ENCODE measurements around the gene FBXO41. TPM values are rescaled to one million over a fixed set of nuclear protein-coding genes. Genes with fewer than 3 reads are reported as not detected.

FBXO41 gene
- polyA plus RNA-seq, 4 donors, result 1.8 to 2.5 (median 1.8) TPM

- no peak for DNase-seq (ENCODE audit: low read depth in 4 of 4, low spot score in 3 of 4)
These were observed 66.5 kb downstream of the FBXO41 start for GRCh38 chr2:73217826-73218225.

- DNase-seq (ENCODE audit: low read depth in 4 of 4, low spot score in 3 of 4), result no peak
These were observed 67.1 kb downstream of the FBXO41 start for GRCh38 chr2:73217160-73217559.

GRCh38 chr2:73215254-73215653 is 69.0 kb downstream of the FBXO41 start:
- DNase-seq (ENCODE audit: low read depth in 4 of 4, low spot score in 3 of 4), result no peak

GRCh38 chr2:73214120-73215035 is 69.9 kb downstream of the FBXO41 start, which contains the start of gene SMYD5:
Gene SMYD5 (plus strand): TSS chr2:73214245. CDS start chr2:73214267, 22 bp downstream.
- peak in 3 of 4 donors; percentile 68 to 72 (median 70) for DNase-seq (ENCODE audit: low read depth in 4 of 4, low spot score in 3 of 4)

- DNase-seq (ENCODE audit: low read depth in 4 of 4, low spot score in 3 of 4), result peak in 1 of 4 donors; percentile 39
These were observed 71.7 kb downstream of the FBXO41 start for GRCh38 chr2:73212448-73213176.

GRCh38 chr2:73212098-73212447 is 72.2 kb downstream of the FBXO41 start:
- no peak for DNase-seq (ENCODE audit: low read depth in 4 of 4, low spot score in 3 of 4)

- DNase-seq (ENCODE audit: low read depth in 4 of 4, low spot score in 3 of 4), result no peak
These were observed 73.6 kb downstream of the FBXO41 start for GRCh38 chr2:73210696-73211095.

- no peak for DNase-seq (ENCODE audit: low read depth in 4 of 4, low spot score in 3 of 4)
These were observed 74.3 kb downstream of the FBXO41 start for GRCh38 chr2:73210019-73210418.

- DNase-seq (ENCODE audit: low read depth in 4 of 4, low spot score in 3 of 4), result no peak
These were observed 76.0 kb downstream of the FBXO41 start for GRCh38 chr2:73208258-73208657.

- no peak for DNase-seq (ENCODE audit: low read depth in 4 of 4, low spot score in 3 of 4)
These were observed 78.7 kb downstream of the FBXO41 start for GRCh38 chr2:73205611-73206010.

Other genes with a start within 250 kb of the FBXO41 start
- 10 to 100 TPM; 25.9 to 32.6 (median 26.9) TPM for gene SFXN5, start 212.8 kb downstream of the FBXO41 start, polyA plus RNA-seq (ENCODE audit: insufficient read length in 4 of 4)
- 10 to 100 TPM; 37.8 to 46.5 (median 44.6) TPM for gene RAB11FIP5, start 171.5 kb downstream of the FBXO41 start, polyA plus RNA-seq (ENCODE audit: insufficient read length in 4 of 4)
- gene NOTO, start 81.9 kb downstream of the FBXO41 start, polyA plus RNA-seq (ENCODE audit: insufficient read length in 4 of 4), result under 1 TPM in 1 of 4 donors, not detected in 3; 0.05 TPM
- 10 to 100 TPM; 34.9 to 36.4 (median 35.5) TPM for gene SMYD5, start 70.2 kb downstream of the FBXO41 start, polyA plus RNA-seq (ENCODE audit: insufficient read length in 4 of 4)
- 10 to 100 TPM; 13.3 to 17.6 (median 14.9) TPM for gene PRADC1, start 51.2 kb downstream of the FBXO41 start, polyA plus RNA-seq (ENCODE audit: insufficient read length in 4 of 4)
- gene CCT7, start 50.2 kb downstream of the FBXO41 start, polyA plus RNA-seq (ENCODE audit: insufficient read length in 4 of 4), result 100 to 1,000 TPM; 246 to 280 (median 257) TPM
- not detected for gene EGR4, start 9.1 kb upstream of the FBXO41 start, polyA plus RNA-seq (ENCODE audit: insufficient read length in 4 of 4)
- gene ALMS1, start 101.4 kb upstream of the FBXO41 start, polyA plus RNA-seq (ENCODE audit: insufficient read length in 4 of 4), result 10 to 100 TPM; 34.3 to 36.6 (median 35.0) TPM

Measured in right renal pelvis (tissue), 4 donors.